Mammary epithelial cell (primary cell): ENCODE measurements around the gene SRSF11.

Experiments used
- EZH2 ChIP-seq: IDR thresholded peaks from 2 replicates; pipeline ENCODE4 v1.6.1; 2012; ENCODE audit warnings: low read length, inconsistent platforms, borderline replicate concordance
- TF ChIP-seq, protein P1 (sequence below), 2 donors: IDR thresholded peaks in 1 of 2; conservative IDR thresholded peaks in 1 of 2; 2 replicates each; pipeline ENCODE4 v1.5.1; 2011 to 2012; ENCODE audit warnings: inconsistent platforms in 2 of 2, low read length in 2 of 2, mild to moderate bottlenecking in 2 of 2, control low read depth in 1 of 2, low read depth in 1 of 2; ENCODE audit not compliant: insufficient read depth in 1 of 2; ENCODE audit errors: extremely low read depth in 1 of 2

DNA sequence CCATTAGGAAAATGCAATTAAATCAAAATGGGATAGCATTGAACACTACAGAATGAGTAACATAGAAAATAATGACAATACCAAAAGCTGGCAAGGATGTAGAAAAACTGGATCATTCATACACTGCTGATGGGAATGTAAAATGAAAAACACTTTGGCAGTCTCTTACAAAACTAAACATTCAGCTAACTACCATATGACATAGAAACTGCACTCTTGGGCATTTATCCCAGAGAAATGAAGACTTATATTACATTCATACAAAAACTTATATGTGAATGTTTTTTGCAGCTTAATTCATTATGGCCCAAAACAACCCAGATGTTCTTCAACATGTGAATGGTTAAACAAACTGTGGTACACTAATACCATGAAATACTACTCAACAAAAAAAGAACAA, 67.0 kb downstream of the SRSF11 start:
- TF ChIP-seq, protein P1, sequence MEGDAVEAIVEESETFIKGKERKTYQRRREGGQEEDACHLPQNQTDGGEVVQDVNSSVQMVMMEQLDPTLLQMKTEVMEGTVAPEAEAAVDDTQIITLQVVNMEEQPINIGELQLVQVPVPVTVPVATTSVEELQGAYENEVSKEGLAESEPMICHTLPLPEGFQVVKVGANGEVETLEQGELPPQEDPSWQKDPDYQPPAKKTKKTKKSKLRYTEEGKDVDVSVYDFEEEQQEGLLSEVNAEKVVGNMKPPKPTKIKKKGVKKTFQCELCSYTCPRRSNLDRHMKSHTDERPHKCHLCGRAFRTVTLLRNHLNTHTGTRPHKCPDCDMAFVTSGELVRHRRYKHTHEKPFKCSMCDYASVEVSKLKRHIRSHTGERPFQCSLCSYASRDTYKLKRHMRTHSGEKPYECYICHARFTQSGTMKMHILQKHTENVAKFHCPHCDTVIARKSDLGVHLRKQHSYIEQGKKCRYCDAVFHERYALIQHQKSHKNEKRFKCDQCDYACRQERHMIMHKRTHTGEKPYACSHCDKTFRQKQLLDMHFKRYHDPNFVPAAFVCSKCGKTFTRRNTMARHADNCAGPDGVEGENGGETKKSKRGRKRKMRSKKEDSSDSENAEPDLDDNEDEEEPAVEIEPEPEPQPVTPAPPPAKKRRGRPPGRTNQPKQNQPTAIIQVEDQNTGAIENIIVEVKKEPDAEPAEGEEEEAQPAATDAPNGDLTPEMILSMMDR (conservative IDR thresholded peaks at IDR 0.05 in 1 of 2, IDR thresholded peaks at IDR 0.05 in 1 of 2; ENCODE audit: extremely low read depth in 1 of 2, insufficient read depth in 1 of 2, low read depth in 1 of 2, low read length in 2 of 2), result no peak
- no peak for TF ChIP-seq EZH2
